Heart left ventricle (tissue), 16 donors: ENCODE results near the gene DNAH17. TPM values are rescaled to one million over a fixed set of nuclear protein-coding genes. Genes with fewer than 3 reads are reported as not detected.

ENCODE experiments used
- ATAC-seq, 4 donors: fragments of 200-7000 bp; cut with Tn5 transposase; one replicate each; pipeline ENCODE4 v1.9.1; 2020 to 2022; ENCODE audit warnings: moderate library complexity in 4 of 4, mild to moderate bottlenecking in 3 of 4, moderate number of reproducible peaks in 1 of 4
- DNase-seq, 5 donors: peaks; one replicate each; pipeline ENCODE4 v3.0.0-alpha.2; 2020
- H3K27ac ChIP-seq, 12 donors: fragments of 200-600 bp; sonication (generic) in 4 of 12; one replicate each; pipeline versions ENCODE4 v1.5.0 to v1.8.0; 2016 to 2022; ENCODE audit warnings: mild to moderate bottlenecking in 2 of 12
- H3K27me3 ChIP-seq, 9 donors: fragments of 200-600 bp; sonication (generic) in 2 of 9; one replicate each; pipeline versions ENCODE4 v1.5.1 to v1.8.0; 2016 to 2022; ENCODE audit warnings: mild to moderate bottlenecking in 3 of 9
- H3K36me3 ChIP-seq, 9 donors: fragments of 200-600 bp; sonication (generic) in 2 of 9; one replicate each; pipeline versions ENCODE4 v1.5.0 to v1.8.0; 2018 to 2022; ENCODE audit warnings: mild to moderate bottlenecking in 2 of 9
- H3K4me1 ChIP-seq, 12 donors: fragments of 200-600 bp; sonication (generic) in 4 of 12; one replicate each; pipeline versions ENCODE4 v1.5.0 to v1.8.0; 2016 to 2022; ENCODE audit warnings: mild to moderate bottlenecking in 3 of 12
- H3K4me3 ChIP-seq, 12 donors: fragments of 200-600 bp; sonication (generic) in 4 of 12; one replicate each; pipeline versions ENCODE4 v1.5.0 to v1.8.0; 2017 to 2022; ENCODE audit warnings: mild to moderate bottlenecking in 9 of 12, moderate library complexity in 4 of 12
- H3K9me3 ChIP-seq, 12 donors: fragments of 200-600 bp; sonication (generic) in 4 of 12; one replicate each; pipeline versions ENCODE4 v1.5.0 to v1.8.0; 2016 to 2022; ENCODE audit warnings: mild to moderate bottlenecking in 1 of 12
- POLR2A ChIP-seq, 2 donors: fragments of 450-650 bp; IDR thresholded peaks; one replicate each; pipeline ENCODE4 v1.6.1; 2017; ENCODE audit warnings: antibody characterized with exemption in 2 of 2, mild to moderate bottlenecking in 2 of 2, moderate library complexity in 2 of 2
- WGBS, 4 donors: extraction: QIAGEN DNeasy Blood & Tissue Kit in 2 of 4; methylation state at CpG; one replicate each; pipeline versions ENCODE4 v1.1.5 to v1.1.7; 2013 to 2018; 5-methylcytosine and 5-hydroxymethylcytosine counted together
- intact Hi-C, 10 donors: fragments of 100-400 bp; cut with DNase I; formaldehyde crosslinking; loops; one replicate each; pipeline versions ENCODE4 v1.11.1 to v1.14.2; 2022
- polyA plus RNA-seq, 2 donors: library from polyadenylated mRNA; stranded (reverse); fragments of 200-250 nt; gene quantifications; one replicate each; pipeline ENCODE4 v1.2.3, GENCODE V29; 2013
- total RNA-seq, 9 donors: library from RNA; depleted of rRNA in 2 of 9; stranded (reverse); fragments of >200 nt in 2 of 9; fragmentation: NEBNext Ultra II Directional in 3 of 9; extraction: Animal tissue kit (Norgen Biotek cat#: 25700) in 3 of 9; gene quantifications; one replicate each; pipeline versions ENCODE4 v1.1.0 to v1.2.4, GENCODE V29; 2016 to 2023
- TF ChIP-seq, protein P1 (sequence below), 12 donors: fragments of 200-600 bp; sonication (generic) in 4 of 12; IDR thresholded peaks; one replicate each; pipeline versions ENCODE4 v1.5.0 to v1.8.0; 2018 to 2022; ENCODE audit warnings: antibody characterized with exemption in 12 of 12, mild to moderate bottlenecking in 5 of 12
- donor health status: ischemic (EF 13 %, LVEDD 7.1; RV severe dilation, severe dysfunction).
- donor health status: healthy with polysubstance abuse.
- donor health status: DM: no; HTN: yes; CAD: no.
- donor health status: DM: no; HTN: no; CAD: no.
- donor health status: ischemic (EF 25% LVEDD 6.9; RV normal size, moderate dysfunction).
- donor health status: ischemic (EF 25% LVEDD 5.7; RV mildly dilated, moderate dysfunction).
- donor health status: healthy.
- donor health status: DM: yes; HTN: yes; CAD: no.
- donor health status: ischemic (EF 35%, LVEDD 5.7; RV mildly dilated, moderate dysfunction).
- donor health status: nonischemic (EF 11% LVEDD 7.7; RV severe dilation, severe dysfunction).
- donor health status: DM: yes; HTN: yes; CAD: no.
- donor health status: PGD.
- donor health status: ischemic (EF 29% LVEDD 5.4; RV normal size, mild dysfunction).
- donor health status: nonischemic (EF 23%, LVEDD 6.1; RV moderate dilation, normal function).

DNAH17 gene
- total and polyA plus RNA-seq, 11 donors = 0.02 to 0.63 (median 0.17) TPM; not detected in 4

DNA sequence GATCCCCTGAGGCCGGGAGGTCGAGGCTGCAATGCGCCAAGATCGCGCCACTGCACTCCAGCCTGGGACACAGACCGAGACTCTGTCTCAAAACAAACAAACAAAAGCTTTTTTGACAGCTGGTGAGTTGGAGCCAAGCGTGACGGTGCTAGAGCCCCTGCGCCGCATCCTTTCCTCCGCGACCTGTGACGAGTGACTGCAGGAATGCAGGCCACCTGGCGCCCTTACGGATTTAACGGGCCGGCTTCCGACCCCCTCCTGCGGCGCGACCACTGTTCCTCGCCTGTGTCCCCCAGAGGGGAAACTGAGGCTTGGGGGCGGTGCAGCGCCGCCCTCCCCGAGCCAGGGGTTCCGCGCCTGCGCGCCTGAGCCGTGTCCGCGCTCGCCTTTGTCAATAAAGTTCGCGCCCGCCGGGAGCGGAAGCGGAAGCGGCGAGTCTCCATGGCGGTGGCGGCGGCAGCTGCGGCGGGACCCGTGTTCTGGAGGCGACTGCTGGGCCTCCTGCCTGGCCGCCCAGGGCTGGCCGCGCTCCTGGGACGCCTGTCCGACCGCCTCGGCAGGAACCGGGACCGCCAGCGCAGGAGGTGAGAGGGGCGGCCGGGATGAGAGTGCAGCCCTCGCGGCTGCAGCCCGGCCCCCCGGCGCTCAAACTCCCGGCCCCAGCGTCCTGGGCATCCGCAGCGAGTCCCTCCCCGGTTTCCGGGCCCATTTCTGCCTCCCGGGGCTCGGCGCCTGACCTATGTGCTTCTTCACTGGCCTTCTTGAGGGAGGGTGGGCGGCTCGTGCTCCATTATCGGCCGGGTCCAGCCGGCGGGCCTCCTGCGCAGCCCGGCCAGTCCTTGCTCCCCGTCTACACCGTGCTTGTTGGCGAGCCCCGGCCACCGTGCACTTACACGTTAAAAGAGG, 198.7 kb downstream of the DNAH17 start, which contains the start of gene PGS1:
Gene PGS1, plus strand, starts transcription at position 425 of the 906 bp plus-strand sequence. Its CDS starts 17 bp downstream, at position 442.
- peak within 1 kb of the TSS; percentile 68 to 99 (median 94) for H3K4me3 ChIP-seq
- peak within 1 kb of the TSS; percentile 66 to 98 (median 86) for H3K27ac ChIP-seq
- peaks cover 0 to 10% (median 0%) of the 10 kb centered on the region in 9 donors for H3K36me3 ChIP-seq
- no peaks in the 10 kb centered on the region for H3K27me3 ChIP-seq
- peaks cover 7 to 94% (median 45%) of the 10 kb centered on the region in 12 donors for H3K4me1 ChIP-seq
- ATAC-seq (peak; percentile 23 to 92 (median 83)), DNase-seq (peak; percentile 82 to 94 (median 86))
- TF ChIP-seq POLR2A (IDR thresholded peaks at IDR 0.05) = peak in 1 of 2 donors; percentile 83
- TF ChIP-seq, protein P1, sequence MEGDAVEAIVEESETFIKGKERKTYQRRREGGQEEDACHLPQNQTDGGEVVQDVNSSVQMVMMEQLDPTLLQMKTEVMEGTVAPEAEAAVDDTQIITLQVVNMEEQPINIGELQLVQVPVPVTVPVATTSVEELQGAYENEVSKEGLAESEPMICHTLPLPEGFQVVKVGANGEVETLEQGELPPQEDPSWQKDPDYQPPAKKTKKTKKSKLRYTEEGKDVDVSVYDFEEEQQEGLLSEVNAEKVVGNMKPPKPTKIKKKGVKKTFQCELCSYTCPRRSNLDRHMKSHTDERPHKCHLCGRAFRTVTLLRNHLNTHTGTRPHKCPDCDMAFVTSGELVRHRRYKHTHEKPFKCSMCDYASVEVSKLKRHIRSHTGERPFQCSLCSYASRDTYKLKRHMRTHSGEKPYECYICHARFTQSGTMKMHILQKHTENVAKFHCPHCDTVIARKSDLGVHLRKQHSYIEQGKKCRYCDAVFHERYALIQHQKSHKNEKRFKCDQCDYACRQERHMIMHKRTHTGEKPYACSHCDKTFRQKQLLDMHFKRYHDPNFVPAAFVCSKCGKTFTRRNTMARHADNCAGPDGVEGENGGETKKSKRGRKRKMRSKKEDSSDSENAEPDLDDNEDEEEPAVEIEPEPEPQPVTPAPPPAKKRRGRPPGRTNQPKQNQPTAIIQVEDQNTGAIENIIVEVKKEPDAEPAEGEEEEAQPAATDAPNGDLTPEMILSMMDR (IDR thresholded peaks at IDR 0.05) = no peak
- 0 to 2% (median 1%) methylated on average over 42 to 89 of the region's 89 CpGs for WGBS, 4 donors
- intact Hi-C loops = loop anchor here in 1 of 10 donors (2.0 kb wide), 1 partner anchor 18 kb away; no protein-coding TSS in a partner anchor
- no peaks in the 10 kb centered on the region for H3K9me3 ChIP-seq

DNA sequence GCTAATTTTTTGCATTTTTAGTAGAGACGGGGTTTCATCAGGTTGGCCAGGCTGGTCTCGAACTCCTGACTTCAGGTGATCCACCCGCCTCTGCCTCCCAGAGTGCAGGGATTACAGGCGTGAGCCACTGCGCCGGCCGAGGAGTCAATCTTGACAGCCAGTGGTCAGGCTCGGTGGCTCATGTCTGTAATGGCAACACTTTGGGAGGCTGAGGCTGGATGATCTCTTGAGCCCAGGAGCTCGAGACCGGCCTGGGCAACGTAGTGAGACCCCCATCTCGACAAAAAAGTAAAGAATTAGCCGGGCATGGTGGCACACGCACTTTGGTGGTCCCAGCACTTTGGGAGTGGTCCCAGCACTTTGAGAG, 199.4 kb downstream of the DNAH17 start:
- ATAC-seq (peak in 1 of 4 donors; percentile 6), DNase-seq (no peak)
- TF ChIP-seq POLR2A (IDR thresholded peaks at IDR 0.05) = no peak
- TF ChIP-seq, protein P1 (IDR thresholded peaks at IDR 0.05) = no peak
- peak overlapping the region; percentile 66 to 98 (median 86) for H3K27ac ChIP-seq
- peaks cover 7 to 94% (median 40%) of the 10 kb centered on the region in 12 donors for H3K4me1 ChIP-seq
- 48 to 59% (median 52%) methylated on average over 13 to 14 of the region's 14 CpGs for WGBS, 4 donors
- intact Hi-C loops = loop anchor here in 1 of 10 donors (2.0 kb wide), 2 partner anchors 19 to 43 kb away; no protein-coding TSS in a partner anchor
- H3K4me3 ChIP-seq = peak overlapping the region; percentile 68 to 99 (median 94)
- H3K9me3 ChIP-seq = no peaks in the 10 kb centered on the region
- H3K36me3 ChIP-seq = peaks cover 0 to 10% (median 0%) of the 10 kb centered on the region in 9 donors
- H3K27me3 ChIP-seq = no peaks in the 10 kb centered on the region

DNA sequence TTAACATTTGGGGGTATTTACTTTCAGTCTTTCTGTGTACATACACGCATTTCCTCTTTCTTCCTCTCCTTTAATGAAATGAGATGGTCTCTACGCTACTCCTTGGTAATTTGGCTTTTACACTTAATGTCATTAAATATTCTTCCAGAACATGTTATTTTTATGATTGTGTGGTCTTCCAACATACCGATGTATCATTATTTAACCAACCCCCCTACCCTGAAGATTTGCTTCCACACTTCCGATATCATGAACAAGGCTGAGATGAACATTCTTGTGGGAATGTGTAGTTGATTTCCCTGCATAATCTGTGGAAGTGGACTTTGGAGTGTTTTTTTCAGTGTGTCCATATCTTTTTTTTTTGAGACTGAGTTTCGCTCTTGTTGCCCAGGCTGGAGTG, 201.0 kb downstream of the DNAH17 start:
- H3K9me3 ChIP-seq = no peaks in the 10 kb centered on the region
- intact Hi-C loops = loop anchor here in 1 of 10 donors (2.0 kb wide), 1 partner anchor 45 kb away; no protein-coding TSS in a partner anchor
- no peak for DNase-seq
- 89 to 95% (median 92%) methylated on average over 5 of the region's 5 CpGs for WGBS, 4 donors
- peaks cover 6 to 82% (median 25%) of the 10 kb centered on the region in 12 donors for H3K4me1 ChIP-seq
- no peak overlapping the region for H3K4me3 ChIP-seq
- H3K36me3 ChIP-seq = peaks cover 0 to 10% (median 0%) of the 10 kb centered on the region in 9 donors
- peak overlapping the region in 4 of 12 donors; percentile 31 to 98 (median 41) for H3K27ac ChIP-seq
- H3K27me3 ChIP-seq = no peaks in the 10 kb centered on the region
- ATAC-seq = no peak
- no peak for TF ChIP-seq POLR2A (IDR thresholded peaks at IDR 0.05)
- TF ChIP-seq, protein P1 (IDR thresholded peaks at IDR 0.05) = no peak
